HepG2 (cell line): ENCODE results near the gene WBP2NL. TPM values are rescaled to one million over a fixed set of nuclear protein-coding genes. Genes with fewer than 3 reads are reported as not detected.

Source experiments
- ATF4 ChIP-seq, 2 experiments: fragments of 450-650 bp in 1 of 2; sonication (generic) in 1 of 2; formaldehyde crosslinking; IDR thresholded peaks; 2 replicates each; pipeline versions ENCODE4 v1.5.0 to v1.8.0; 2020 to 2022; ENCODE audit warnings: mild to moderate bottlenecking in 1 of 2, missing genetic modification reagents in 1 of 2
- ATM ChIP-seq: fragments of 450-650 bp; IDR thresholded peaks from 2 replicates; pipeline ENCODE4 v1.7.1; 2017; ENCODE audit warnings: mild to moderate bottlenecking, borderline replicate concordance
- EP300 ChIP-seq, 3 experiments: sonication (generic) in 1 of 3; formaldehyde crosslinking in 1 of 3; IDR thresholded peaks; 2 replicates each; pipeline versions ENCODE4 v1.5.1 to v1.6.1; 2011 to 2020; ENCODE audit warnings: low read depth in 2 of 3, low read length in 2 of 3, borderline replicate concordance in 1 of 3, improper control_type of control experiment in 1 of 3, mild to moderate bottlenecking in 1 of 3, missing genetic modification reagents in 1 of 3, moderate library complexity in 1 of 3
- HMGXB4 ChIP-seq, 2 experiments: sonication (generic) in 1 of 2; formaldehyde crosslinking in 1 of 2; IDR thresholded peaks; 2 replicates each; pipeline versions ENCODE4 v1.4.0 to v1.6.1; 2018 to 2020; ENCODE audit warnings: missing genetic modification reagents in 2 of 2, borderline replicate concordance in 1 of 2, low read depth in 1 of 2, mild to moderate bottlenecking in 1 of 2, missing biosample characterization in 1 of 2
- KDM2A ChIP-seq: sonication (generic); formaldehyde crosslinking; IDR thresholded peaks from 2 replicates; pipeline ENCODE4 v1.4.0; 2020; ENCODE audit warnings: low read depth, missing genetic modification reagents, borderline replicate concordance
- MED8 ChIP-seq: sonication (generic); formaldehyde crosslinking; IDR thresholded peaks from 2 replicates; pipeline ENCODE4 v1.8.1; 2023; ENCODE audit warnings: mild to moderate bottlenecking, missing genetic modification reagents; ENCODE audit not compliant: insufficient replicate concordance
- MXI1 ChIP-seq: IDR thresholded peaks from 3 replicates; pipeline ENCODE4 v1.6.1; 2012; ENCODE audit warnings: low read depth, low read length, inconsistent platforms, borderline replicate concordance
- NFKB2 ChIP-seq: sonication (generic); formaldehyde crosslinking; IDR thresholded peaks from 2 replicates; pipeline ENCODE4 v1.4.0; 2020; ENCODE audit warnings: missing genetic modification reagents, borderline replicate concordance
- REPIN1 ChIP-seq: sonication (generic); formaldehyde crosslinking; IDR thresholded peaks from 2 replicates; pipeline ENCODE4 v1.8.0; 2022; ENCODE audit warnings: missing genetic modification reagents, low read depth, mild to moderate bottlenecking, borderline replicate concordance
- RNF219 ChIP-seq: sonication (generic); formaldehyde crosslinking; IDR thresholded peaks from 2 replicates; pipeline ENCODE4 v1.5.0; 2020; ENCODE audit warnings: mild to moderate bottlenecking, missing genetic modification reagents
- SAP130 ChIP-seq: IDR thresholded peaks from 2 replicates; pipeline ENCODE4 v1.6.1; 2016; ENCODE audit warnings: low read depth
- SOX13 ChIP-seq, 3 experiments: fragments of 450-650 bp in 1 of 3; sonication (generic) in 1 of 3; formaldehyde crosslinking in 1 of 3; IDR thresholded peaks in 2 of 3; conservative IDR thresholded peaks in 1 of 3; 2 replicates each; pipeline versions ENCODE4 v1.5.0 to v1.6.1; 2016 to 2020; ENCODE audit warnings: antibody characterized with exemption in 1 of 3, mild to moderate bottlenecking in 1 of 3, missing compliant biosample characterization in 1 of 3, missing genetic modification reagents in 1 of 3, moderate library complexity in 1 of 3
- SOX5 ChIP-seq: IDR thresholded peaks from 2 replicates; pipeline ENCODE4 v1.6.1; 2016; ENCODE audit warnings: borderline replicate concordance
- SP5 ChIP-seq: IDR thresholded peaks from 2 replicates; pipeline ENCODE4 v1.6.1; 2016; ENCODE audit warnings: low read depth, borderline replicate concordance
- ZBTB37 ChIP-seq: sonication (generic); formaldehyde crosslinking; IDR thresholded peaks from 2 replicates; pipeline ENCODE4 v1.4.0; 2020; ENCODE audit warnings: mild to moderate bottlenecking, missing genetic modification reagents
- ZBTB38 ChIP-seq: sonication (generic); formaldehyde crosslinking; IDR thresholded peaks from 2 replicates; pipeline ENCODE4 v1.5.1; 2020; ENCODE audit warnings: mild to moderate bottlenecking, missing genetic modification reagents
- ZFP1 ChIP-seq: IDR thresholded peaks from 2 replicates; pipeline ENCODE4 v1.6.1; 2016
- ZNF224 ChIP-seq: sonication (generic); formaldehyde crosslinking; IDR thresholded peaks from 2 replicates; pipeline ENCODE4 v1.5.0; 2020; ENCODE audit warnings: mild to moderate bottlenecking, missing genetic modification reagents
- ZNF263 ChIP-seq: sonication (generic); formaldehyde crosslinking; IDR thresholded peaks from 2 replicates; pipeline ENCODE4 v1.4.0; 2020; ENCODE audit warnings: missing genetic modification reagents
- ZNF430 ChIP-seq: sonication (generic); formaldehyde crosslinking; IDR thresholded peaks from 2 replicates; pipeline ENCODE4 v1.9.0; 2021; ENCODE audit warnings: mild to moderate bottlenecking, missing genetic modification reagents
- ZNF589 ChIP-seq: sonication (generic); formaldehyde crosslinking; conservative IDR thresholded peaks from 2 replicates; pipeline ENCODE4 v1.8.0; 2022; ENCODE audit warnings: mild to moderate bottlenecking, moderate library complexity, missing genetic modification reagents
- ZNF629 ChIP-seq: sonication (generic); formaldehyde crosslinking; conservative IDR thresholded peaks from 2 replicates; pipeline ENCODE4 v1.5.0; 2020; ENCODE audit warnings: missing genetic modification reagents
- ZNF678 ChIP-seq: sonication (generic); formaldehyde crosslinking; IDR thresholded peaks from 2 replicates; pipeline ENCODE4 v1.4.0; 2020; ENCODE audit warnings: mild to moderate bottlenecking, missing genetic modification reagents
- polyA plus RNA-seq, 8 experiments: library from polyadenylated mRNA; depleted of rRNA in 3 of 8; stranded (reverse) in 7 of 8; unstranded in 1 of 8; fragments of >200 nt; fragmentation: Illumina TruSeq in 4 of 8; extraction: Trizol in 4 of 8; gene quantifications; 2 replicates each; pipeline versions ENCODE4 v1.2.1 to v1.2.3, GENCODE V29; 2011 to 2016; ENCODE audit warnings: low read depth in 4 of 8, missing spikeins in 1 of 8, mixed read lengths in 1 of 8; ENCODE audit not compliant: insufficient read depth in 1 of 8
- total RNA-seq, 5 experiments: library from RNA; depleted of rRNA; stranded (reverse); fragments of >200 nt; fragmentation: Illumina TruSeq; extraction: Trizol; gene quantifications; 2 replicates each; pipeline ENCODE4 v1.2.3, GENCODE V29; 2016; ENCODE audit warnings: low read depth in 1 of 5

Gene WBP2NL
- total and polyA plus RNA-seq, 2 of the 13 experiments (the other 11 are each of a cell fraction or from before 2014, with no cell fraction given) = not detected

- TF ChIP-seq SP5 (peak; percentile 92), EP300 (IDR thresholded peaks at IDR 0.05; ENCODE audit: low read depth in 2 of 2, low read length in 2 of 2) (no peak), EP300 (CRISPR knock-in tag; IDR thresholded peaks at IDR 0.05; ENCODE audit: borderline replicate concordance) (no peak), ZNF589 (CRISPR knock-in tag) (no peak), ZBTB38 (CRISPR knock-in tag) (no peak), ZBTB37 (CRISPR knock-in tag) (no peak), REPIN1 (CRISPR knock-in tag) (no peak), ZNF430 (CRISPR knock-in tag) (no peak), HMGXB4 (CRISPR knock-in tag; IDR thresholded peaks at IDR 0.05; ENCODE audit: borderline replicate concordance in 1 of 2, low read depth in 1 of 2) (no peak), MED8 (CRISPR knock-in tag) (no peak), SAP130 (CRISPR knock-in tag) (0 out of 2 replicates have a peak, but pooled peaks have one; percentile 25), ZNF224 (no peak), SOX5 (CRISPR knock-in tag) (peak; percentile 39; the same call in 1 of the 2 replicates), ZNF263 (peak; percentile 76), MXI1 (no peak), ZNF629 (no peak), NFKB2 (CRISPR knock-in tag) (no peak), SOX13 (IDR thresholded peaks at IDR 0.05) (no peak), SOX13 (CRISPR knock-in tag; conservative IDR thresholded peaks at IDR 0.05 in 1 of 2, IDR thresholded peaks at IDR 0.05 in 1 of 2) (peak in 1 of 2 experiments; percentile 65; a peak in 1 of 4 replicates), KDM2A (CRISPR knock-in tag) (no peak), ATM (no peak), ATF4 (CRISPR knock-in tag; IDR thresholded peaks at IDR 0.05) (no peak), ZFP1 (CRISPR knock-in tag) (no peak), RNF219 (CRISPR knock-in tag) (no peak), ZNF678 (no peak)
Observed at GRCh38 chr22:41968601-41969000, 30.0 kb upstream of the WBP2NL start (continued).
